Measurements from ENCODE around the gene NINL. TPM values are rescaled to one million over a fixed set of nuclear protein-coding genes. Genes with fewer than 3 reads are reported as not detected.

The NINL gene
- total and polyA plus RNA-seq, 2 of the 4 experiments (the other 2 are of a cell fraction), result 3.0 to 10.4 TPM

DNA sequence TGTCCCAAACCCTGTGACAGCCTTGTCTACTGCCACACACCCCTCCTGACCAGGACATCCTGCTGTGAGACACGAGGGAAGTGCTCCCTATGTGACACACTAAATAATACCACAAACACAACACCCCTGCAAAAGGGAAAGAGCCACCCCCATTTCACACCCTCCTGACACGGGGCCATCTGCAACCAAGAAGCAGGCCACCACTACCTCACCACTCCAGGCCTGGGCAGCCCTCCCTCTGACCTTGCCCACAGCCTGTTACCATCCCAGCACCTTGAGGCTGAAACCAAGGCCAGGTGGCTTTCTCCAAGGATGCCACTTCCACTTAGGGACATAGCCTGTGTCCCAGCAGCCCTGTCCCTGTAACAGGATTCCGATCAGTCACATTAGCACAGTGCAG, 68.2 kb downstream of the NINL start:
- H3K79me1 ChIP-seq (ENCODE audit: low read depth in 1 of 2, low read length in 2 of 2), result peaks cover 3 to 4% of the 10 kb centered on the region in 2 experiments; a peak in 3 of 4 replicates
- ATAC-seq (ENCODE audit: low read depth) (no peak), DNase-seq (no peak)
- no peak overlapping the region for H3K4ac ChIP-seq (ENCODE audit: low read depth, low read length)
- intact Hi-C loops (cut with micrococcal nuclease), result no loop called here
- no peak overlapping the region for H2AK5ac ChIP-seq (ENCODE audit: low read depth, low read length)
- H2BK20ac ChIP-seq (ENCODE audit: low read depth, low read length), result no peak overlapping the region
- H3K56ac ChIP-seq (ENCODE audit: extremely low read depth, insufficient read depth, low read length), result no peak overlapping the region
- no peak overlapping the region for H2BK120ac ChIP-seq (ENCODE audit: low read depth, low read length)
- no peaks in the 10 kb centered on the region for H3K4me1 ChIP-seq (ENCODE audit: control insufficient read depth, insufficient read depth, low read length)
- TF ChIP-seq BHLHE40 (IDR thresholded peaks at IDR 0.05; ENCODE audit: low read depth, low read length) (no peak), CTCF (conservative IDR thresholded peaks at IDR 0.05; ENCODE audit: low read depth, low read length) (no peak), CEBPB (IDR thresholded peaks at IDR 0.05; ENCODE audit: low read depth, low read length) (no peak), SMC3 (IDR thresholded peaks at IDR 0.05; ENCODE audit: low read depth, low read length) (no peak), POLR2A (IDR thresholded peaks at IDR 0.05; ENCODE audit: low read depth, low read length) (no peak), NFE2L2 (IDR thresholded peaks at IDR 0.05; ENCODE audit: low read depth, low read length) (no peak), FOS (IDR thresholded peaks at IDR 0.05; ENCODE audit: low read depth, low read length) (no peak), MAZ (IDR thresholded peaks at IDR 0.05; ENCODE audit: borderline replicate concordance, low read depth, low read length) (no peak), MXI1 (IDR thresholded peaks at IDR 0.05; ENCODE audit: borderline replicate concordance, low read depth, low read length) (no peak), ELK1 (IDR thresholded peaks at IDR 0.05; ENCODE audit: borderline replicate concordance, low read depth, low read length) (no peak), CHD1 (IDR thresholded peaks at IDR 0.05; ENCODE audit: low read depth, low read length) (no peak), RFX5 (IDR thresholded peaks at IDR 0.05; ENCODE audit: low read depth, low read length) (no peak), RAD21 (IDR thresholded peaks at IDR 0.05; ENCODE audit: low read length) (no peak), MAFK (IDR thresholded peaks at IDR 0.05; ENCODE audit: low read depth, low read length) (no peak), RCOR1 (IDR thresholded peaks at IDR 0.05; ENCODE audit: insufficient replicate concordance, low read length) (no peak)
- TF ChIP-seq, protein P1, sequence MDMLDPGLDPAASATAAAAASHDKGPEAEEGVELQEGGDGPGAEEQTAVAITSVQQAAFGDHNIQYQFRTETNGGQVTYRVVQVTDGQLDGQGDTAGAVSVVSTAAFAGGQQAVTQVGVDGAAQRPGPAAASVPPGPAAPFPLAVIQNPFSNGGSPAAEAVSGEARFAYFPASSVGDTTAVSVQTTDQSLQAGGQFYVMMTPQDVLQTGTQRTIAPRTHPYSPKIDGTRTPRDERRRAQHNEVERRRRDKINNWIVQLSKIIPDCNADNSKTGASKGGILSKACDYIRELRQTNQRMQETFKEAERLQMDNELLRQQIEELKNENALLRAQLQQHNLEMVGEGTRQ (IDR thresholded peaks at IDR 0.05; ENCODE audit: low read depth, low read length), result no peak
- H2AFZ ChIP-seq (replicated peaks; ENCODE audit: low read length, poor library complexity), result no peak overlapping the region
- no peak overlapping the region for H3K18ac ChIP-seq (ENCODE audit: low read depth, low read length)
- H3K23ac ChIP-seq (ENCODE audit: low read depth, low read length), result no peak overlapping the region
- H3K9me1 ChIP-seq (ENCODE audit: insufficient read depth, low read length), result peaks cover 8% of the 10 kb centered on the region
- peaks cover 16% of the 10 kb centered on the region for H3K9me3 ChIP-seq (ENCODE audit: control insufficient read depth, insufficient read depth, low read length)
- H4K8ac ChIP-seq (ENCODE audit: low read depth in 2 of 2, low read length in 2 of 2), result no peak overlapping the region
- H2AK9ac ChIP-seq (replicated peaks; ENCODE audit: low read depth, low read length, poor library complexity), result no peak overlapping the region
- H3K27ac ChIP-seq (ENCODE audit: insufficient read depth, low read length), result no peak overlapping the region
- H2BK15ac ChIP-seq (ENCODE audit: low read depth, low read length), result no peak overlapping the region
- no TSS peak for BruUV-seq (replicated peaks)
- no peak overlapping the region for H3K4me2 ChIP-seq (ENCODE audit: low read depth, low read length)
- no peak overlapping the region for H2BK5ac ChIP-seq (ENCODE audit: low read depth, low read length, poor library complexity, severe bottlenecking)
- H3K36me3 ChIP-seq (ENCODE audit: control insufficient read depth, insufficient read depth, low read length), result peaks cover 30% of the 10 kb centered on the region
- no peaks in the 10 kb centered on the region for H3K27me3 ChIP-seq (ENCODE audit: control insufficient read depth, insufficient read depth, low read length)
- H4K5ac ChIP-seq (ENCODE audit: low read depth, low read length), result no peak overlapping the region
- H3K14ac ChIP-seq (replicated peaks; ENCODE audit: low read depth, low read length), result no peak overlapping the region
- WGBS, 2 experiments (ENCODE audit: extremely low coverage in 2 of 2, insufficient read length in 1 of 2), result 83% methylated on average over 1 of the region's 3 CpGs; no CpG with 5 or more reads in 1 of the 2 experiments
- H3K4me3 ChIP-seq (ENCODE audit: insufficient read depth, low read depth, low read length), result no peak overlapping the region
- ChIA-PET CTCF (no interaction called here), POLR2A (ENCODE audit: unreplicated experiment) (no interaction called here)
- in situ Hi-C loops (cut with MboI; ENCODE audit: low sequenced_read_pairs), result loop anchor here (25.0 kb wide), 2 partner anchors 145 to 470 kb away; no protein-coding TSS in a partner anchor
- no peak overlapping the region for H4K91ac ChIP-seq (ENCODE audit: insufficient read depth, low read depth, low read length)
- dilution Hi-C loops (cut with HindIII; ENCODE audit: low sequenced_read_pairs, unreplicated experiment), result no loop called here
- H3K9ac ChIP-seq (ENCODE audit: low read depth, low read length), result no peak overlapping the region
- no peaks in the 10 kb centered on the region for H4K20me1 ChIP-seq (ENCODE audit: insufficient read depth, low read length)
